Cardiac fibroblast (primary cell): ENCODE results near the gene FGF14.
"Not testable (repeated sequence)": the region's sequence is repeated elsewhere in the genome, so short reads cannot be mapped to it uniquely, and the experiment has no call there.

Source experiments
- DNase-seq, 2 donors: peaks; one replicate each; pipeline versions ENCODE4 v3.0.0 to v3.0.0-alpha.2; 2010; ENCODE audit warnings: low read depth in 2 of 2
- H3K4me3 ChIP-seq, 2 donors: replicated peaks in 1 of 2; 1 replicate in 1 of 2; 2 replicates in 1 of 2; pipeline ENCODE4 v1.5.1; 2011; ENCODE audit warnings: low read depth in 2 of 2, low read length in 2 of 2, mild to moderate bottlenecking in 2 of 2, moderate library complexity in 1 of 2
- TF ChIP-seq, protein P1 (sequence below): IDR thresholded peaks from one replicate; pipeline ENCODE4 v1.5.1; 2011; ENCODE audit warnings: low read depth, mild to moderate bottlenecking, low read length, inconsistent platforms

FGF14 gene

DNA sequence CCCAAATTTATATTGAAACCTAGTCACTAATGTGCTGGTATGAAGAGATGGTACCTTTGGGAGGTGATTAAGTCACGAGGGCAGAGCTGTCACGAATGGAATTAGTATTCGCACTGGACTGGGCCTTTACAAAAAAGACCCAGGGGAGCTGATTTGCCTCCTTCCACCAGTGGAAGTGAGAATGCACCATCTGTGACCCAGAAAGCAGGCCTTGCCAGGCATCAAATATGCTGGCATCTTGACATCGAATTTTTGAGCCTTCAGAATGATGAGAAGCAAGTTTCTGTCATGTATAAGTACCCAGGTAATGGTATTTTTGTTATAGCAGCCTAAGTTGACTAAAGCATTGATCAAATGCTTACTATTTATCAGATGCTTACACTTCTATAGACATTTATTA lies 373.6 kb downstream of the FGF14 start:
- DNase-seq, result no peak
- TF ChIP-seq, protein P1, sequence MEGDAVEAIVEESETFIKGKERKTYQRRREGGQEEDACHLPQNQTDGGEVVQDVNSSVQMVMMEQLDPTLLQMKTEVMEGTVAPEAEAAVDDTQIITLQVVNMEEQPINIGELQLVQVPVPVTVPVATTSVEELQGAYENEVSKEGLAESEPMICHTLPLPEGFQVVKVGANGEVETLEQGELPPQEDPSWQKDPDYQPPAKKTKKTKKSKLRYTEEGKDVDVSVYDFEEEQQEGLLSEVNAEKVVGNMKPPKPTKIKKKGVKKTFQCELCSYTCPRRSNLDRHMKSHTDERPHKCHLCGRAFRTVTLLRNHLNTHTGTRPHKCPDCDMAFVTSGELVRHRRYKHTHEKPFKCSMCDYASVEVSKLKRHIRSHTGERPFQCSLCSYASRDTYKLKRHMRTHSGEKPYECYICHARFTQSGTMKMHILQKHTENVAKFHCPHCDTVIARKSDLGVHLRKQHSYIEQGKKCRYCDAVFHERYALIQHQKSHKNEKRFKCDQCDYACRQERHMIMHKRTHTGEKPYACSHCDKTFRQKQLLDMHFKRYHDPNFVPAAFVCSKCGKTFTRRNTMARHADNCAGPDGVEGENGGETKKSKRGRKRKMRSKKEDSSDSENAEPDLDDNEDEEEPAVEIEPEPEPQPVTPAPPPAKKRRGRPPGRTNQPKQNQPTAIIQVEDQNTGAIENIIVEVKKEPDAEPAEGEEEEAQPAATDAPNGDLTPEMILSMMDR, result no peak
- no peak overlapping the region for H3K4me3 ChIP-seq

DNA sequence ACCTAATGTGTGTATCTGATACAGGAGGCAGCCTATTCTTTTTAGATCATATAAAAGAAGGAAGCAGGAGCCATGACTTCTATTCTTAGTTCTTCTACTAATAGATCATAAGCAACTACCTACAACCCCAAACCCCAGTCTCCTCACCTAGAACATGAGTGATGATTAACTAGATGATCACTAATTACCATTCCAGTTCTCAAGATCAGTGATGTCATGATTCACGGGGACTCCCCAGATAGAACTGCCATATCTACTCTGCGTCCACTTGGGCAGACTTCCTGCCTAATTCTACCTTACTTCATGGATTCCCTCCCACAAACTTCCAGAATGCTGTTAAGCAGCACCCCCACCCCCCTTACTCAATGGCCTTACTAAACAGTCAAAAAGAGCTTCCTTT lies 380.1 kb downstream of the FGF14 start:
- no peak for DNase-seq
- no peak overlapping the region for H3K4me3 ChIP-seq
- TF ChIP-seq, protein P1, result no peak

DNA sequence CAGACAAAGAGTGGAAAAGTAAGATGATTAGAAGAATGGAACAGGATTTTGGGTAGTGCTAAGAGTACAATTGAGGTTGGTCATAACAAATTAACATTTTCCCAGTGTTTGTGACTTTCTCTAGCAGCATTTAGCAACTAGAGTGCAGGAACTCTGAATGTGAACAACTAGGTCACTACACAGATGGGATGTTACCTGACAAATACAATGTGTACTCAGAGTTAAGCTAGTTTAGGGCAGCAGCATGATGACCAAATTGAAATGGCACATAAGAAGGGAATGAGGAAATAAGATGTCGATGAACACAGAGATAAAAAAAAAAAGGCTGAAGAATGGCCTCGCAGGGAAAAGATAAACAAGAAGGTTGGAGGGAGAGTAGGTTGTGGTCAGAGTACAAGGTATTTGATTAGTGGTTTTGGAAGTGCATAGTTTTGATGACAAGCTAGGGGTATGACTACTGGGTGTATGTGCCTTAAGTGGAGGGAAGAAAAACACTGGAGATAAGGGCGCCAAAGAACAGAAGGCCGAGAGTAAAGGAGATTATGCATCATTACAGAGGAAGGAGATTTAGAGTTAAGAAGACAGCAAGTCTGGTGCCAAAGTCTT lies 381.1 kb downstream of the FGF14 start:
- H3K4me3 ChIP-seq, result no peak overlapping the region
- peak; percentile 20 to 44 for DNase-seq
- TF ChIP-seq, protein P1, result no peak

DNA sequence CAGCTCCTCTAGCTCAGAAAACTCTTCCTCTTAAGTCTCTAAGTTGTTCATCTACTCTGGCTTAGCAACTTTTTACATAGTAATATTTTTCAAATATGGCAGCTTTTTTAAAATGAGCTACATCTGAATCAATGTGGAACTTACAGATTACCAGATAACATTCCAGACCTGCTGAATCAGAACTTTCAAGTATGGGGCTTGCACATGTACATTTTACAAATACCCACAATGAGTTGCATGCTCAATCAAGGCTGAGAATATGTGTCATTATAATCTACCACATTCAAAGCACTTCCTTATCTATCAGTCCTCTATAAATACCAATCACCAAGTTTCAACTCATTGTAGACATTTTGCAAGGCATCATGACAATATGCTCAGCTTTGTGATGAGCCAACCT lies 383.1 kb downstream of the FGF14 start:
- peak in 1 of 2 donors; percentile 17 for DNase-seq
- TF ChIP-seq, protein P1, result no peak
- H3K4me3 ChIP-seq, result no peak overlapping the region

DNA sequence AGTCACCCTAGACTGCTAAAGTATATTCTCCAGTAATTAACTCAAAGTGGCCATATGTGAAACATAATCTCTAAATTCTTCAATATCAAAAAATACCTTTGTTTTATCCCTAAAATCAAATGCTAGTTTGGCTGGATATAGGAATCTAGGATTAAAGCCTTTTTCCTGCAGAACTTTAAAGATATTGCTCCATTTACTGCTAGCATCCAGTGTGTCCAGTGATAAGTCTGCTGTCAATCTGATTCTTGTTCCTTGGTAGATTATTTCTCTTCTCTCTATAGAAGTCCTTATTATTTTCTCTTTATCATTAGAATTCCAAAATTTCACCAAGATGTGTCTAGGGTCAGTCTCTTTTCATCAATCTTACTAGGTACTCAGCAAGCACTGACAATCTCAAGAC lies 384.6 kb downstream of the FGF14 start:
- no peak overlapping the region for H3K4me3 ChIP-seq
- TF ChIP-seq, protein P1, result no peak
- no peak for DNase-seq

DNA sequence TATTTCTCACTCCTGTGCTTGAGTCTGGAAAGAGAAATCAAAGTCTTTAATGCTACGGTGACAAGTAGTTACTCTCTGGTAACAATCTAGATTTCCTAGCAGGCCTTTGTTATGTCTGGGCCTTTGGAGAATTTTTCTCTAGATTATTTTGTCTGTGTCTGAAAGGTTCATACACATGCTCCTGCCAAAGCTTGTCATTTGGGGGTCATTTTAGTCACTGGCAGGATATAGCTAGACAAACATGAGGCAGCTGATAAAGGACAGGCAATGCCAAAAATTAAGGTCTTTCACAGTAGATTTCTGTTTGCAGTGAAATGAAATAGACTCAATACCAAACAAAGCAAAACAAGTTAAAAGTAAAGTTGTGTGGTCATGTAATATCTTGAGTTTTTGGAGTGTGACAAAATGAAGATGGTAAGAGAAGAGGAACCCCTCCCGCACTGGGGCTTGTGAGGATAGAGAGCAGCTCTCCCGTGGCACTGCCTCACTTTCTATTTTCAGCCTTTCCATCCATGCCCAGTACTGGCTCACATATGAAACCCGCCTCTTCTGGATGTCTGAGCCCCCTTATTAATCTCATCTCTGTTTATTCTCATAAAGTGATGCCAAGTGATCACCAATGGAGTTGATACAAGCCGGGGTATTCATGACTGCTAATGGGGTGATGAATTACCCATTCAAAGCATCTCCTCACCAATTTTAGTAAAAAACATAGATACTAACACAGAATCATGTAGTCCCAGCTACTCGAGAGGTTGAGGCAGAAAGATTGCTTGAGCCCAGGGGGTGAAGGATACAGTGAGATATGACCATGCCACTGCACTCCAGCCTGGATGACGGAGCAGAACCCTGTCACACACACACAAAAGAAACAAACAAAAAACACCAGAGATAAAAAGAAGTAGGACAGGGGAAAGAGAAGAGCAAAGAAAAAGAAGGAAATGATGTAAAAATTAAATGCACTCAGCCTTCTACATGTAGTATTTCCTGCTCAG lies 389.3 kb downstream of the FGF14 start:
- TF ChIP-seq, protein P1, result no peak
- no peak overlapping the region for H3K4me3 ChIP-seq
- DNase-seq, result no peak

DNA sequence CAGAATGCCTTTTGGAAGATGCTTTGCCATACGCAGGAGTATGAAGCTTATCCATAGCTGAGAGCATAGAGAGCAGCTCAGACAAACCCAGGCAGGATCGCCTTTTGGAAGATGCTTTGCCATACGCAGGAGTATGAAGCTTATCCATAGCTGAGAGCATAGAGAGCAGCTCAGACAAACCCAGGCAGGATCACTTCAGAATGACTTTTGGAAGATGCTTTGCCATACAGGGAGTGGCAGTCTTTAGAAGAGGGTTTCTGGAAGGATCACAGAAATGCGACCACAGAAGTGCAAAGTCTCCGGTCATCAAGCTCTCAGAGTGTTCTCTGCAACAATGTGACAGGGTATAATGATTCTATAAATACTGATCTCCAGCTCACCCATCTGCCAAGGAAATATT lies 390.4 kb downstream of the FGF14 start:
- DNase-seq, H3K4me3 ChIP-seq: not testable (repeated sequence)
